Stimulated activated memory B cell treated with anti-CD40 and anti-IgM and Interleukin-4, amounts not matched to agents 10 μg/mL and 1 μg/mL and 100 μg/mL, for 72 hours (primary cell): ENCODE results near the gene PILRB.
A peak's percentile ranks its signal among the peaks of the same experiment; 100 is the strongest.
"Not testable (repeated sequence)": the region's sequence is repeated elsewhere in the genome, so short reads cannot be mapped to it uniquely, and the experiment has no call there.

Source experiments
- ATAC-seq: fragments of 150-1000 bp; cut with Tn5 transposase; 2 replicates; pipeline ENCODE4 v1.10.0; 2021
- H3K27ac Mint-ChIP-seq: one replicate; pipeline ENCODE4 v1.8.0; 2022; ENCODE audit warnings: mild to moderate bottlenecking, mixed read lengths
- H3K27me3 Mint-ChIP-seq: one replicate; pipeline ENCODE4 v1.8.0; 2022; ENCODE audit warnings: mixed read lengths
- H3K36me3 Mint-ChIP-seq: one replicate; pipeline ENCODE4 v1.8.0; 2022; ENCODE audit warnings: mixed read lengths
- H3K4me1 Mint-ChIP-seq: one replicate; pipeline ENCODE4 v1.8.0; 2022; ENCODE audit warnings: mixed read lengths
- H3K4me3 Mint-ChIP-seq: one replicate; pipeline ENCODE4 v1.8.0; 2022; ENCODE audit warnings: mild to moderate bottlenecking, moderate library complexity, mixed read lengths
- H3K9me3 Mint-ChIP-seq: one replicate; pipeline ENCODE4 v1.8.0; 2022; ENCODE audit warnings: mixed read lengths

The PILRB gene

GRCh38 chr7:100349757-100350156, 8.2 kb upstream of the PILRB start:
- H3K4me3 Mint-ChIP-seq, result no peak overlapping the region
- peak overlapping the region; percentile 9 for H3K27ac Mint-ChIP-seq
- peaks cover 65% of the 10 kb centered on the region for H3K36me3 Mint-ChIP-seq
- peaks cover 35% of the 10 kb centered on the region for H3K4me1 Mint-ChIP-seq
- H3K9me3 Mint-ChIP-seq, result no peaks in the 10 kb centered on the region
- H3K27me3 Mint-ChIP-seq, result no peaks in the 10 kb centered on the region
- ATAC-seq, result no peak

- Mint-ChIP-seq H3K4me3 (no peak overlapping the region), H3K9me3 (no peaks in the 10 kb centered on the region), H3K36me3 (peaks cover 74% of the 10 kb centered on the region), H3K27me3 (no peaks in the 10 kb centered on the region), H3K27ac (no peak overlapping the region), H3K4me1 (peaks cover 25% of the 10 kb centered on the region)
- ATAC-seq, result no peak
Observed at GRCh38 chr7:100351657-100352058, 6.3 kb upstream of the PILRB start.

GRCh38 chr7:100352230-100352781, 5.6 kb upstream of the PILRB start:
- not testable (repeated sequence) for H3K9me3 Mint-ChIP-seq, H3K4me3 Mint-ChIP-seq, H3K27ac Mint-ChIP-seq, H3K27me3 Mint-ChIP-seq
- ATAC-seq, result peak; percentile 55
- H3K36me3 Mint-ChIP-seq, result peaks cover 74% of the 10 kb centered on the region
- peaks cover 29% of the 10 kb centered on the region for H3K4me1 Mint-ChIP-seq

GRCh38 chr7:100352984-100353684, 4.8 kb upstream of the PILRB start:
- no peak for ATAC-seq
- H3K4me3 Mint-ChIP-seq, result no peak overlapping the region
- no peaks in the 10 kb centered on the region for H3K27me3 Mint-ChIP-seq
- peaks cover 74% of the 10 kb centered on the region for H3K36me3 Mint-ChIP-seq
- no peaks in the 10 kb centered on the region for H3K9me3 Mint-ChIP-seq
- peak overlapping the region; percentile 58 for H3K27ac Mint-ChIP-seq
- H3K4me1 Mint-ChIP-seq, result peaks cover 37% of the 10 kb centered on the region

- Mint-ChIP-seq H3K9me3 (no peaks in the 10 kb centered on the region), H3K27me3 (no peaks in the 10 kb centered on the region), H3K4me3 (no peak overlapping the region), H3K36me3 (peaks cover 72% of the 10 kb centered on the region), H3K27ac (peak overlapping the region; percentile 58), H3K4me1 (peaks cover 44% of the 10 kb centered on the region)
- ATAC-seq, result no peak
Observed at GRCh38 chr7:100353685-100354330, 4.1 kb upstream of the PILRB start.

DNA sequence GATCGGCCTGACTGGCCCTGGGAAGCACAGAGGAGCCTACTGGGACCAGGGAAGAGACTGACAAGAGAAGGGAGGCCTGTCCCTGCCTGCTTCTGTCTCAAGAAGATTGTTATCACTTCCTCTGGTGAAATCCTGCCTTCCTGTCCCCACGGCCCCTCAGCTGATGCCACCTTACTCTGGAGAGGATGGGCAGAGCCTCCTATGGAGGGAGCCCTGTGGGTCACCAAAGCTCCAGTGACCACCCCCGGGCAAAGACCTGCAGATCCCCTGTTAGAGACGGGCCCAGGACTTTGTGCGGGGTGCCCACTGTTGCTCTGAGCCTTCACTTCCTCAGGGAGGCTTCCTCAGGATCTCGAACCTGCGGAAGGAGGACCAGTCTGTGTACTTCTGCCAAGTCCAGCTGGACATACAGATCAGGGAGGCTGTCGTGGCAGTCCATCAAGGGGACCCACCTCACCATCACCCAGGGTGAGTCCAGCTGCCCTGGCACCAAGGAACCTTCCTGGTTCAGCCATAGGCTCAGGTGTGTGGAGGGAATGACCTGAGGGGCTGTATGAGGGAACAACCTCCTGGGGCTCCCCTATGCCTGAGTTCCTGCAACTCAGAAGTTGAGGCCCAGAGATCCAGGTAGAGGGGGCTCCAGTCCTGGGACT, 1.4 kb upstream of the PILRB start:
- H3K27ac Mint-ChIP-seq, result peak overlapping the region; percentile 30
- no peak overlapping the region for H3K4me3 Mint-ChIP-seq
- peaks cover 33% of the 10 kb centered on the region for H3K4me1 Mint-ChIP-seq
- no peaks in the 10 kb centered on the region for H3K9me3 Mint-ChIP-seq
- H3K27me3 Mint-ChIP-seq, result no peaks in the 10 kb centered on the region
- no peak for ATAC-seq
- H3K36me3 Mint-ChIP-seq, result peaks cover 72% of the 10 kb centered on the region

DNA sequence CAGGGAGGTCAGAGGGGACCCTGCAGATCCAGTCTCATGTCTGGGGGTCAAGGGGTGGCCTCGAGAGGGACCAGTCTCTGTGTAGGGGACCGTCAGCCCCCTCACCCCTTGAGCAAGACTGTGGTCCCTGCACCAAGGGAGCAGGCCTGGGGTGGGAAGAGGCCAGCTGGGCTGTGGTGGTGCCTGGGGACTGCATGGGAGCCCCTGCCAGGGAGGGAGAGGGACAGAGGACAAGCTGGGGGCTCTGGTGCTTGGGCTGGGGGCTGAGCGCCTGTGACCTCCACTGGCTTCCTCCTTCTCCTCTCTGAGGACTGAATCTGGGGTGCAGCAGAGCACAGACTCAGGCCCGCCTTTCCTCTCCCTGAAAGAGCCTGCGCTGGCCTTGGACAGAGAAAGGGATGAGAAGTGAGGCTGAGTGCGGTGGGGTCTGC, 771 bp upstream of the PILRB start:
- Mint-ChIP-seq H3K27me3 (no peaks in the 10 kb centered on the region), H3K9me3 (no peaks in the 10 kb centered on the region), H3K4me3 (no peak overlapping the region), H3K36me3 (peaks cover 75% of the 10 kb centered on the region), H3K27ac (peak overlapping the region; percentile 52), H3K4me1 (peaks cover 30% of the 10 kb centered on the region)
- no peak for ATAC-seq

GRCh38 chr7:100358857-100359212, 918 bp downstream of the PILRB start:
- peak overlapping the region; percentile 52 for H3K27ac Mint-ChIP-seq
- H3K4me1 Mint-ChIP-seq, result peaks cover 27% of the 10 kb centered on the region
- peaks cover 79% of the 10 kb centered on the region for H3K36me3 Mint-ChIP-seq
- no peak for ATAC-seq
- no peaks in the 10 kb centered on the region for H3K27me3 Mint-ChIP-seq
- no peak overlapping the region for H3K4me3 Mint-ChIP-seq
- no peaks in the 10 kb centered on the region for H3K9me3 Mint-ChIP-seq

DNA sequence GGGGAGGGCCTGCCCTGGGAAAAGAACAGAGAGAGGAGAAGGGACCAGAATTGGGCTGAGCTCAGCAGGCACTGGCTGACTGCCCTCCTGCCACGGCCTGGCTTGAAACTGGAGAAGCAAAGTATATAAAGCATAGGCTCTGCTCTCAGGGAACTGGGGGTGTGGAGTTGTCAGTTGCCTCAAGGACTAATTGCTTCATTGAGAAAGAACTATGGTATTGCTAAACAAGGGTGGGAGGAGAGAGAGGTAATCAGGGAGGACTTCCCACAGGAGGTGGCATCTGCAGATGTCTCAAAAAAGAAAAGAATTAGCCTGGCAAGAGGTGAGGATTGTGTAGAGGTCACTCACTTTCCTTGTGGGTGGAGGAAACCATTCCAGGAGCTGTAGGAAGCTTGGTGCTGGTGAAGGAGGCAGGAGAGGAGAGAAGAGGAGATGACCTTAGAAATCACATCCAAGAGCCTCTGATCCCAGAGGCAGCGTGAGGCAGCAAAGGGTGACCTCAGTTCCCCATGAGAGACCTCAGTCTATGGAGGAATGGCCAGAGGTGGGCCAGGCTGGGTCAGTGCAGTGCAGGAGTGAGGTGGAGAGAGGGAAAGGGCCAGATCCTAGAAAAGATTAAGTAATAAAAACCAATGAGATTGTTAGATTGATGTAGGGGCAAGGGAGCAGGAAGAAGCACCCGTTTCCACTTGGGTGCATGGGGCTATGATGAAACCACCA, 2.4 kb downstream of the PILRB start:
- no peaks in the 10 kb centered on the region for H3K27me3 Mint-ChIP-seq
- ATAC-seq, result no peak
- peaks cover 80% of the 10 kb centered on the region for H3K36me3 Mint-ChIP-seq
- H3K9me3 Mint-ChIP-seq, result no peaks in the 10 kb centered on the region
- H3K27ac Mint-ChIP-seq, result peak overlapping the region; percentile 52
- H3K4me1 Mint-ChIP-seq, result peaks cover 37% of the 10 kb centered on the region
- no peak overlapping the region for H3K4me3 Mint-ChIP-seq

GRCh38 chr7:100363098-100363497, 5.2 kb downstream of the PILRB start:
- Mint-ChIP-seq H3K4me1 (peaks cover 53% of the 10 kb centered on the region), H3K36me3 (peaks cover 61% of the 10 kb centered on the region), H3K4me3 (no peak overlapping the region), H3K27me3 (no peaks in the 10 kb centered on the region), H3K27ac (no peak overlapping the region), H3K9me3 (no peaks in the 10 kb centered on the region)
- no peak for ATAC-seq

- not testable (repeated sequence) for H3K27ac Mint-ChIP-seq, H3K27me3 Mint-ChIP-seq, H3K4me3 Mint-ChIP-seq
Observed at GRCh38 chr7:100363797-100364196, 5.9 kb downstream of the PILRB start.

DNA sequence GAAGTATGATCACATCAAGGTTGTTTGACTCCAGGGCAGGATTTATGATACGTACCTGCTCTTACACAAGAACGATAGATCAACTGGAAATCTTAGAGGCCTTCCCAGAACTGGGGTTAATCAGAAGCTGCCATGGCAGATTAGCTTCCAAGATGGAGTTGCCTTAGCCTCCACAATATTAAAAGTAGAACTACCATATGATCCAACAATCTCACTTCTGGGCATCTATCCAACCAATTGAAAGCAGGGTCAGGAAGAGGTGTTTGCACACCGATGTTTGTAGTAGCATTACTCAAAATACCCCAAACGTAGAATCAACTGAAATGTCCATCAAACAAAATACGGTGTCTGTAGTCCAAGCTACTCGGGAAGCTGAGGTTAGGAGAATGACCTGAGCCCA, 6.6 kb downstream of the PILRB start:
- no peak for ATAC-seq
- H3K4me3 Mint-ChIP-seq, result no peak overlapping the region
- no peaks in the 10 kb centered on the region for H3K9me3 Mint-ChIP-seq
- no peaks in the 10 kb centered on the region for H3K27me3 Mint-ChIP-seq
- H3K36me3 Mint-ChIP-seq, result peaks cover 50% of the 10 kb centered on the region
- no peak overlapping the region for H3K27ac Mint-ChIP-seq
- H3K4me1 Mint-ChIP-seq, result peaks cover 59% of the 10 kb centered on the region

More at GRCh38 chr7:100363797-100364196, 5.9 kb downstream of the PILRB start:
- not testable (repeated sequence) for ATAC-seq, H3K9me3 Mint-ChIP-seq
- H3K4me1 Mint-ChIP-seq, result peaks cover 53% of the 10 kb centered on the region
- H3K36me3 Mint-ChIP-seq, result peaks cover 56% of the 10 kb centered on the region

DNA sequence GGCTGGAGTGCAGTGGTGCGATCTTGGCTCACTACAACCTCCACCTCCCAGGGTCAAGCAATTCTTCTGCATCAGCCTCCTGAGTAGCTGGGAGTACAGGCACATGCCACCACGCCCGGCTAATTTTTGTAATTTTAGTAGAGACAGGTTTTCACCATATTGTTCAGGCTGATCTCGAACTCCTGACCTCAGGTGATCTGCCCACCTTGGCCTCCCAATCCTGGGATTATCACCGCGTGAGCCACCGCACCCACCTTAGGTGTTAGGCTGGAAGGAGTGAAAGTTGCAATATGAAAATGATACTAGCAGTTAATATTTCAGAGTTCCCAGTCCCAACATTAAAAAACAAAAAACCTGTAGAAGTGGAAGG, 8.1 kb downstream of the PILRB start:
- Mint-ChIP-seq H3K27ac (peak overlapping the region; percentile 94), H3K4me3 (peak overlapping the region; percentile 49), H3K36me3 (peaks cover 37% of the 10 kb centered on the region), H3K4me1 (peaks cover 71% of the 10 kb centered on the region)
- ATAC-seq, H3K27me3 Mint-ChIP-seq, H3K9me3 Mint-ChIP-seq: not testable (repeated sequence)

DNA sequence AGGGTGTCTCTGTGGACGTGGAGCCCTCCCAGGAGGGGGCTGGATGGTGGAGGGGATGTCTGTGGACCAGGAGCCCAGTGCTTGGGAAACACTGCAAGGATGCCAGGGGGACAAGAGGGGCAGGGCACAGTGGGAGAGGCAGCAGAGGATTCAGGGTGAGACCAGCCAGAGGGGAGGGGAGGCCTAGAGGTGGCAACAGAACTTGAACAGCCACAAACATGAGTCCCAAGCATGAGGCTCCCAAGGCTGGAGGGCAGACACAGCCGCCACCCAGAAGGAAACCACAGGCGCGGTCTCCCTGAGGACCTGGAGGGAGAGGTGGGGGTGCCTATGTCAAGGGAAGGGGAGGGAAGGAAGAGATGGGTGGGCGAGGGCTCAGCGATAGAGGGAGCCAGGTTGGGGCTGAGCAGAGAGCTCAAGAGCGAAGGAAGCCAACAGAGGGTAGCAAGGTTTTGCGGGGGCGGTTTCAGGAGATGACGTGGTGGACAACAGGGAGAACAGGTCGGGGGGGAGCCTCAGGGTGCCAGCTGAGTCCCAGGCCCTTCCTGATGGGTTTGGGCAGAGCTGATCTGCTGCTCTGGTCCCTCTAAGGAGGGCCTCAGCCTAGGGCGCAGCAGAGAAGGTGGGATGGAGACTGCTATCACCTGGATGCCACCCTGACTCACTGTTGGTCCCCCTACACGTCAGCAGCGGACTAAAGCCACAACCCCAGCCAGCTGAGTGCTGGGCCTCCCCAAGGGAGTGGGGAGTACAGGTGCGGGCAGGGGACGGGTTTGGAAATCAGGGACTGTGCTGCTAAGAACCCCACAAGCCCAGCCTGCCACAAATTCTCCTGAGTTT, 8.7 kb downstream of the PILRB start:
- peak; percentile 44 for ATAC-seq
- Mint-ChIP-seq H3K4me1 (peaks cover 77% of the 10 kb centered on the region), H3K9me3 (no peaks in the 10 kb centered on the region), H3K4me3 (peak overlapping the region; percentile 49), H3K27ac (peak overlapping the region; percentile 94), H3K27me3 (no peaks in the 10 kb centered on the region), H3K36me3 (peaks cover 30% of the 10 kb centered on the region)
